Nephron progenitor cell (in vitro differentiated cells): ENCODE data around the gene LCK.
A peak's percentile ranks its signal among the peaks of the same experiment; 100 is the strongest.

Experiments
- DNase-seq: peaks from one replicate; pipeline ENCODE4 v3.0.0; 2021
- H3K27ac Mint-ChIP-seq: 2 replicates; pipeline ENCODE4 v1.8.0; 2021; ENCODE audit warnings: mild to moderate bottlenecking, moderate library complexity, mixed read lengths
- H3K27me3 Mint-ChIP-seq: 2 replicates; pipeline ENCODE4 v1.8.0; 2021; ENCODE audit warnings: mild to moderate bottlenecking, low read depth, mixed read lengths; ENCODE audit not compliant: poor library complexity
- H3K36me3 Mint-ChIP-seq: 2 replicates; pipeline ENCODE4 v1.8.0; 2021; ENCODE audit warnings: low read depth, mixed read lengths
- H3K4me1 Mint-ChIP-seq: 2 replicates; pipeline ENCODE4 v1.8.0; 2021; ENCODE audit warnings: mixed read lengths
- H3K4me3 Mint-ChIP-seq: 2 replicates; pipeline ENCODE4 v1.8.0; 2021; ENCODE audit warnings: mild to moderate bottlenecking, moderate library complexity, mixed read lengths
- H3K9me3 Mint-ChIP-seq: 2 replicates; pipeline ENCODE4 v1.8.0; 2021; ENCODE audit warnings: mild to moderate bottlenecking, moderate library complexity, mixed read lengths
- CTCF ChIP-seq: fragments of 200-600 bp; sonication (generic); IDR thresholded peaks from 2 replicates; pipeline ENCODE4 v1.5.0; 2021; ENCODE audit warnings: antibody characterized with exemption

Gene LCK

GRCh38 chr1:32232558-32233304 lies 18.3 kb upstream of the LCK start:
- no peak for DNase-seq
- Mint-ChIP-seq H3K9me3 (no peaks in the 10 kb centered on the region), H3K27ac (no peak overlapping the region), H3K27me3 (no peaks in the 10 kb centered on the region), H3K36me3 (peaks cover 27% of the 10 kb centered on the region), H3K4me1 (peaks cover 7% of the 10 kb centered on the region), H3K4me3 (no peak overlapping the region)
- no peak for TF ChIP-seq CTCF

GRCh38 chr1:32234792-32235191 lies 16.3 kb upstream of the LCK start:
- Mint-ChIP-seq H3K9me3 (no peaks in the 10 kb centered on the region), H3K27ac (peak overlapping the region; percentile 48), H3K27me3 (peaks cover 3% of the 10 kb centered on the region), H3K4me1 (peaks cover 17% of the 10 kb centered on the region), H3K4me3 (no peak overlapping the region), H3K36me3 (peaks cover 12% of the 10 kb centered on the region)
- TF ChIP-seq CTCF = no peak
- DNase-seq = no peak

- no peaks in the 10 kb centered on the region for H3K9me3 Mint-ChIP-seq
- peaks cover 6% of the 10 kb centered on the region for H3K36me3 Mint-ChIP-seq
- peak overlapping the region; percentile 75 for H3K27ac Mint-ChIP-seq
- H3K4me1 Mint-ChIP-seq = peaks cover 37% of the 10 kb centered on the region
- peaks cover 3% of the 10 kb centered on the region for H3K27me3 Mint-ChIP-seq
- peak; percentile 21 for DNase-seq
- H3K4me3 Mint-ChIP-seq = peak overlapping the region; percentile 87
- TF ChIP-seq CTCF = no peak
Observed at GRCh38 chr1:32239337-32239736, 11.7 kb upstream of the LCK start.

GRCh38 chr1:32239790-32240139 lies 11.3 kb upstream of the LCK start:
- Mint-ChIP-seq H3K4me1 (peaks cover 37% of the 10 kb centered on the region), H3K9me3 (no peaks in the 10 kb centered on the region), H3K27ac (peak overlapping the region; percentile 57)

GRCh38 chr1:32240140-32240951 lies 10.7 kb upstream of the LCK start:
- peak overlapping the region; percentile 57 for H3K27ac Mint-ChIP-seq
- H3K9me3 Mint-ChIP-seq = no peaks in the 10 kb centered on the region

More at GRCh38 chr1:32239790-32240139, 11.3 kb upstream of the LCK start:
- peaks cover 3% of the 10 kb centered on the region for H3K27me3 Mint-ChIP-seq
- DNase-seq = peak; percentile 64
- H3K4me3 Mint-ChIP-seq = peak overlapping the region; percentile 87
- no peak for TF ChIP-seq CTCF
- peaks cover 6% of the 10 kb centered on the region for H3K36me3 Mint-ChIP-seq

More at GRCh38 chr1:32240140-32240951, 10.7 kb upstream of the LCK start:
- H3K36me3 Mint-ChIP-seq = peaks cover 6% of the 10 kb centered on the region
- no peak for TF ChIP-seq CTCF
- DNase-seq = peak; percentile 86
- H3K4me3 Mint-ChIP-seq = peak overlapping the region; percentile 87
- peaks cover 3% of the 10 kb centered on the region for H3K27me3 Mint-ChIP-seq
- H3K4me1 Mint-ChIP-seq = peaks cover 37% of the 10 kb centered on the region
